ENCODE measurements around the gene RAD51D.
"Not testable (repeated sequence)": the region's sequence is repeated elsewhere in the genome, so short reads cannot be mapped to it uniquely, and the experiment has no call there.

DNA sequence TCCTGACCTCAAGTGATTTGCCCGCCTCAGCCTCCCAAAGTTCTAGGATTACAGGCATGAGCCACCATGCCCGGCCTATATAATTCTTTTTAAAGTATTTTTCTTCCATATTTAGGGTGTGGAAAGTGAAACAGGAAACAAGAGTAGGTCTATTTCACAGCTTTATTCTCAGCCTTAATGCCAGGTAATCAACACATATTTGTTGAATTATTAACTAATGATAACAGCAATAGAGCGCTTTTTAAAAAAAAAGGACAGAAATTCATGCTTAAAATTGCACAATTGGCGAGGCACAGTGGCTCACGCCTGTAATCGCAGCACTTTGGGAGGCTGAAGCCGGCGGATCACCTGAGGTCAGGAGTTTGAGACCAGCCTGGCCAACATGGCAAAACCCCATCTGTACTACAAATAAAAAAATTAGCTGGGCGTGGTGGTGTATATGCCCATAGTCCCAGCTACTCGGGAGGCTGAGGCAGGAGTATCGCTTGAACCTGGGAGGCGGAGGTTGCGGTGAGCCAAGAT, 74.1 kb downstream of the RAD51D start:
- not testable (repeated sequence) for TF ChIP-seq TAF1, POLR2AphosphoS5, POLR2A, SPI1 (IDR thresholded peaks at IDR 0.05; ENCODE audit: low read depth, low read length)
